CD8-positive, alpha-beta memory T cell (primary cell): ENCODE results near the gene FBLIM1. TPM values are rescaled to one million over a fixed set of nuclear protein-coding genes. Genes with fewer than 3 reads are reported as not detected.

ENCODE experiments used
- CTCF ChIA-PET: fragments of 350-600 bp; sonication (Branson Sonifier 250); formaldehyde crosslinking; loops from one replicate; lab custom pipeline; 2021; ENCODE audit warnings: antibody characterized with exemption; lab: Charles Lee
- POLR2A ChIA-PET: fragments of 350-600 bp; sonication (Branson Sonifier 250); formaldehyde crosslinking; loops from one replicate; lab custom pipeline; 2021; ENCODE audit warnings: antibody characterized with exemption; lab: Charles Lee
- DNase-seq, 5 donors: peaks; one replicate each; pipeline versions ENCODE4 v3.0.0 to v3.0.0-alpha.2; 2020 to 2022; ENCODE audit warnings: mixed read lengths in 1 of 5
- H3K27ac ChIP-seq: one replicate; pipeline ENCODE4 v1.7.0; 2013; ENCODE audit warnings: low read depth, mild to moderate bottlenecking, low read length, moderate library complexity
- H3K27me3 ChIP-seq: 2 replicates; pipeline ENCODE4 v1.7.0; 2013; ENCODE audit warnings: low read length, mild to moderate bottlenecking; ENCODE audit not compliant: insufficient read depth, poor library complexity, severe bottlenecking
- H3K36me3 ChIP-seq: 2 replicates; pipeline ENCODE4 v1.7.0; 2013; ENCODE audit warnings: mild to moderate bottlenecking, low read length, moderate library complexity; ENCODE audit not compliant: insufficient read depth
- H3K4me1 ChIP-seq: 2 replicates; pipeline ENCODE4 v1.7.0; 2013; ENCODE audit warnings: mild to moderate bottlenecking, low read length, moderate library complexity; ENCODE audit not compliant: insufficient read depth
- H3K4me3 ChIP-seq: 2 replicates; pipeline ENCODE4 v1.7.0; 2013; ENCODE audit warnings: mild to moderate bottlenecking, low read length
- H3K9me3 ChIP-seq: 2 replicates; pipeline ENCODE4 v1.7.0; 2013; ENCODE audit warnings: mild to moderate bottlenecking, low read length
- H3K27ac Mint-ChIP-seq, 8 donors: one replicate each; pipeline ENCODE4 v1.8.0; 2020 to 2021; ENCODE audit warnings: mixed read lengths in 8 of 8, mild to moderate bottlenecking in 6 of 8, inconsistent platforms in 3 of 8, moderate library complexity in 3 of 8
- H3K27me3 Mint-ChIP-seq, 2 donors: one replicate each; pipeline ENCODE4 v1.8.0; 2020 to 2021; ENCODE audit warnings: mixed read lengths in 2 of 2, mild to moderate bottlenecking in 1 of 2, moderate library complexity in 1 of 2
- H3K36me3 Mint-ChIP-seq, 3 donors: one replicate each; pipeline ENCODE4 v1.8.0; 2020 to 2021; ENCODE audit warnings: mixed read lengths in 3 of 3, inconsistent platforms in 1 of 3, mild to moderate bottlenecking in 1 of 3
- H3K4me1 Mint-ChIP-seq, 3 donors: one replicate each; pipeline ENCODE4 v1.8.0; 2020 to 2021; ENCODE audit warnings: mixed read lengths in 3 of 3, inconsistent platforms in 1 of 3, mild to moderate bottlenecking in 1 of 3
- H3K4me3 Mint-ChIP-seq, 7 donors: one replicate each; pipeline ENCODE4 v1.8.0; 2020 to 2021; ENCODE audit warnings: mixed read lengths in 7 of 7, mild to moderate bottlenecking in 6 of 7, moderate library complexity in 4 of 7, inconsistent platforms in 2 of 7
- H3K9me3 Mint-ChIP-seq, 5 donors: one replicate each; pipeline ENCODE4 v1.8.0; 2020 to 2022; ENCODE audit warnings: mixed read lengths in 5 of 5, mild to moderate bottlenecking in 3 of 5, moderate library complexity in 2 of 5, inconsistent platforms in 1 of 5
- polyA plus RNA-seq: library from polyadenylated mRNA; unstranded; fragments of 300-500 nt; fragmentation: Illumina TruSeq; gene quantifications from one replicate; pipeline ENCODE4 v1.2.3, GENCODE V29; 2021
- total RNA-seq, 2 experiments: library from RNA; stranded (reverse); gene quantifications; one replicate each; pipeline ENCODE4 v1.2.3, GENCODE V29; 2021

The FBLIM1 gene
- total and polyA plus RNA-seq, 3 experiments from 2014 or later, result not detected

- H3K36me3 Mint-ChIP-seq, result peaks cover 0 to 10% (median 0%) of the 10 kb centered on the region in 3 donors
- Histone ChIP-seq H3K9me3 (no peaks in the 10 kb centered on the region), H3K36me3 (no peaks in the 10 kb centered on the region), H3K27me3 (peaks cover 18% of the 10 kb centered on the region), H3K27ac (no peak overlapping the region), H3K4me1 (peaks cover 10% of the 10 kb centered on the region), H3K4me3 (no peak overlapping the region)
- H3K27me3 Mint-ChIP-seq, result peaks cover 21 to 42% of the 10 kb centered on the region in 2 donors
- CTCF ChIA-PET, result no interaction called here
- no peak for DNase-seq
- no peak overlapping the region for H3K27ac Mint-ChIP-seq
- H3K4me3 Mint-ChIP-seq, result no peak overlapping the region
- H3K9me3 Mint-ChIP-seq, result peaks cover 0 to 5% (median 0%) of the 10 kb centered on the region in 5 donors
- peaks cover 5 to 19% (median 11%) of the 10 kb centered on the region in 3 donors for H3K4me1 Mint-ChIP-seq
- POLR2A ChIA-PET, result interaction anchor here (0.6 kb wide), 1 partner anchor 60 kb away, joined by 3 read pairs; no protein-coding TSS in a partner anchor
Measured at GRCh38 chr1:15753776-15754175, 4.8 kb upstream of the FBLIM1 start.

DNA sequence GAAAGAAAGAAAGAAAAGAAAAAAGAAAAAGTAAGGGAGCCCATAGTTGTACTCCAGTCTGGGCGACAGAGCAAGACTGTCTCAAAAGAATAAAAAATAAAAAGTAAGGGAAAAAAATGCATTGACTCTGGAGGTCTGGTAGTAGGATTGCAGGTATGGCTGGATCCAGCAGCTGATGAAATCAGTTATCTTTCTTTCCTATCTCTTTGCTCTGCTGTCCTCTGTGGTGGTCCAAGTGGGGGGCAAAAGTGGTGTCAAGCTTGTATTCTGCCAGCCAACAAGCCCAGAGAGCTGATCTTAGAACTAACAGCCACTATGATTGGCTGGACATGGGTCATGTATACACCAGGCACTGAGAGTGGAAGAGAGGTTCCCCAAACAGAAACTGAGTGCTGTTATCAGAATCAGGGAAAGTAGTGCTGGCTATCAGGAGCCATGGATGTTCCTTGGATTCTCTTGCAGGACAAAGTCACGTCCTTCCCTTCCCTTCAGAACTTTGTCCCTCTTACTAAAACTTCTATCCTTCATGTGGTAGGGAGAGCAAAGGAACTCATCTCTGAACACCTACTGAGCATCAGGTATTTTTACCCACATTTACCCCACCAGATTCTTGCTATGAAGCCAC is 3.5 kb upstream of the FBLIM1 start:
- ChIA-PET CTCF (interaction anchor here (0.6 kb wide), 1 partner anchor 445 kb away, joined by 3 read pairs; no protein-coding TSS in a partner anchor), POLR2A (no interaction called here)
- peaks cover 0 to 5% (median 0%) of the 10 kb centered on the region in 5 donors for H3K9me3 Mint-ChIP-seq

GRCh38 chr1:15755646-15756040 is 3.0 kb upstream of the FBLIM1 start:
- H3K9me3 Mint-ChIP-seq, result peaks cover 0 to 5% (median 0%) of the 10 kb centered on the region in 5 donors
- H3K4me1 Mint-ChIP-seq, result peaks cover 5 to 24% (median 12%) of the 10 kb centered on the region in 3 donors
- no peaks in the 10 kb centered on the region for H3K36me3 ChIP-seq
- H3K36me3 Mint-ChIP-seq, result peaks cover 0 to 10% (median 0%) of the 10 kb centered on the region in 3 donors
- peaks cover 10% of the 10 kb centered on the region for H3K4me1 ChIP-seq
- no peak overlapping the region for H3K27ac Mint-ChIP-seq
- POLR2A ChIA-PET, result interaction anchor here (0.6 kb wide), 1 partner anchor 16 kb away, joined by 3 read pairs; no protein-coding TSS in a partner anchor
- no peak overlapping the region for H3K4me3 ChIP-seq
- no peaks in the 10 kb centered on the region for H3K9me3 ChIP-seq
- H3K4me3 Mint-ChIP-seq, result no peak overlapping the region
- H3K27me3 Mint-ChIP-seq, result peaks cover 28 to 49% of the 10 kb centered on the region in 2 donors
- no peak overlapping the region for H3K27ac ChIP-seq
- CTCF ChIA-PET, result interaction anchor here (0.6 kb wide), 1 partner anchor 444 kb away, joined by 3 read pairs; no protein-coding TSS in a partner anchor
- peaks cover 24% of the 10 kb centered on the region for H3K27me3 ChIP-seq
- DNase-seq, result no peak

More for the DNA sequence above, 3.5 kb upstream of the FBLIM1 start:
- Histone ChIP-seq H3K4me3 (no peak overlapping the region), H3K36me3 (no peaks in the 10 kb centered on the region), H3K9me3 (no peaks in the 10 kb centered on the region), H3K4me1 (peaks cover 10% of the 10 kb centered on the region), H3K27me3 (peaks cover 24% of the 10 kb centered on the region), H3K27ac (no peak overlapping the region)
- Mint-ChIP-seq H3K4me1 (peaks cover 5 to 24% (median 12%) of the 10 kb centered on the region in 3 donors), H3K36me3 (peaks cover 0 to 10% (median 0%) of the 10 kb centered on the region in 3 donors), H3K27ac (no peak overlapping the region), H3K4me3 (no peak overlapping the region), H3K27me3 (peaks cover 25 to 49% of the 10 kb centered on the region in 2 donors)
- DNase-seq, result no peak

DNA sequence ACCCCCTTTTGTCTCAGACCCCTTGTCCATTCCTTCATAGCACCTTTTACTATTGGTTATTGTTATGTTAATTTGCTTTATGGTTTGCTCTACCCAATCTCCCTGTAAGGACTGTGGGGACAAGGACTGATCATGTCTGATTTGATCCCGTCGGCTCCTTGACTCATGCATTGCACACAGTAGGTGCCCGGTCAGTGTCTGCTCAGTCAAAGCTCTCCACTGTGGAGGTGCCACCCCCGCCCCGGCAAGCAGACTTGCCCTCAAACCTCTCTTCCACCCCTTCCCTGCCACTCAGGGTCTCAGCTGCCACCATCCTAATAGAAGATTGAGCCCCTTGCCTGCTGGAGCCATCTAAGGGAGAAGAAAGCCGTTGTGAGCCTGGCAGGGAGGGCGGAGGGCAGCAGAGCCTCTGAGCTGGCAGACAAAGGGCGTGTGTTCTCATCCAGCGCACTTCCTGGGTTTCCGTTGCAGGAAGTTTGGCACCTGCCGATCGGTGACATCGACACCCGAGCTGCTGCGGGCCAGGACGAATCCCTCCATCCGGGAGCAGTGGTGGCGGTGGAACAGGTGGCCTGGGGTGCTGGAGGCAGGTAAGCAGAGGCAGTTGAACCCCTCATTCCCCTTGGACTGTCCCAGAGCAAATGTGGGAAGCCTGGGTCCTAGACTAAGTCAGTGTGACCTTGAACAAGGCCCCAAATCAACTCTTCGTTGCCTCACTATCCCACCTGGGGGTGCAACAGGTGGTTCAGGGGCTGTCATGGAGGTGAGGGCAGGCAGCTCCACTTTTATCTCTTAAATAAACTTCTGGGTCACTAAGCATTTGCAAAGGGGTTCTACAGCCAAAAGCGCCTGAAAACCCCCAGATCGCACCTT is 2.2 kb upstream of the FBLIM1 start:
- H3K4me1 ChIP-seq, result peaks cover 10% of the 10 kb centered on the region
- peak overlapping the region in 2 of 8 donors; percentile 34 to 89 for H3K27ac Mint-ChIP-seq
- H3K36me3 ChIP-seq, result no peaks in the 10 kb centered on the region
- H3K36me3 Mint-ChIP-seq, result peaks cover 0 to 10% (median 0%) of the 10 kb centered on the region in 3 donors
- H3K4me1 Mint-ChIP-seq, result peaks cover 5 to 24% (median 12%) of the 10 kb centered on the region in 3 donors
- H3K4me3 ChIP-seq, result no peak overlapping the region
- H3K9me3 Mint-ChIP-seq, result peaks cover 0 to 5% (median 0%) of the 10 kb centered on the region in 5 donors
- no peaks in the 10 kb centered on the region for H3K9me3 ChIP-seq
- POLR2A ChIA-PET, result interaction anchor here (0.6 kb wide), 1 partner anchor 15 kb away, joined by 3 read pairs; no protein-coding TSS in a partner anchor
- H3K4me3 Mint-ChIP-seq, result peak overlapping the region in 2 of 7 donors; percentile 10 to 25
- CTCF ChIA-PET, result no interaction called here
- H3K27me3 ChIP-seq, result peaks cover 24% of the 10 kb centered on the region
- no peak for DNase-seq
- H3K27ac ChIP-seq, result no peak overlapping the region
- H3K27me3 Mint-ChIP-seq, result peaks cover 28 to 54% of the 10 kb centered on the region in 2 donors

DNA sequence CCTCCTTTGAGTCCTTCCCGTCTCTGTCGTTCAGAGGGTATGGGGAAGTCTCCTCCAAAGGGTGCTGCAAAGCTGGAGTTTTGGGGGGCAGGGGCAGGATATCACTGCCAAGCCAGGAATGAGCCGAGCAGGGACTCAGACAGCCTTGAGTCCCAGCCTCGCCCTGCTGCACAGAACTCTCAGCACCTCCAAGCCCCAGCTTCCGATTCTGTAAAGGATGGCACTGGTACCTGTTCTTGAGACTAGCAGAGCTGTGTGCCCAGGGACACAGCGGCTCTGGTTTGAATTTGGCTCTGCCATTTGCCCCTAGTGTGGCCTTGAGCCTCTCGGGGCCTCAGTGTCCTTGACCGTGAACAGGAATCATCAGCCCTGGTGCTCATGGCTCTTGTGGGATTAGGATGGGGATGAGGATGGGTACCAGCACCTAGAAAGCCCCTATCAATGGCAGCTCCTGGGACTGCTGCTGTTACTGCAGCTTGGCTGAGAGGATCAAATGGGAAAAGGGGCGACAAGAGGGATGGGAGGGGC is 1.5 kb upstream of the FBLIM1 start:
- Mint-ChIP-seq H3K27me3 (peaks cover 29 to 55% of the 10 kb centered on the region in 2 donors), H3K4me3 (peak overlapping the region in 3 of 7 donors; percentile 23 to 63 (median 40)), H3K36me3 (peaks cover 0 to 10% (median 0%) of the 10 kb centered on the region in 3 donors), H3K9me3 (peaks cover 0 to 5% (median 0%) of the 10 kb centered on the region in 5 donors), H3K27ac (peak overlapping the region in 1 of 8 donors; percentile 19), H3K4me1 (peaks cover 5 to 24% (median 12%) of the 10 kb centered on the region in 3 donors)
- no peak for DNase-seq
- no peak overlapping the region for H3K4me3 ChIP-seq
- ChIA-PET CTCF (no interaction called here), POLR2A (no interaction called here)
- no peaks in the 10 kb centered on the region for H3K9me3 ChIP-seq
- H3K4me1 ChIP-seq, result peaks cover 10% of the 10 kb centered on the region
- H3K36me3 ChIP-seq, result no peaks in the 10 kb centered on the region
- H3K27ac ChIP-seq, result no peak overlapping the region
- peaks cover 24% of the 10 kb centered on the region for H3K27me3 ChIP-seq

GRCh38 chr1:15757575-15758342 is 836 bp upstream of the FBLIM1 start:
- Mint-ChIP-seq H3K36me3 (peaks cover 0 to 10% (median 0%) of the 10 kb centered on the region in 3 donors), H3K4me1 (peaks cover 5 to 24% (median 12%) of the 10 kb centered on the region in 3 donors), H3K27ac (peak overlapping the region in 2 of 8 donors; percentile 38 to 43), H3K9me3 (peaks cover 0 to 5% (median 0%) of the 10 kb centered on the region in 5 donors), H3K4me3 (peak overlapping the region; percentile 26 to 76 (median 69)), H3K27me3 (peaks cover 35 to 58% of the 10 kb centered on the region in 2 donors)
- no peak overlapping the region for H3K4me3 ChIP-seq
- DNase-seq, result no peak
- no peaks in the 10 kb centered on the region for H3K36me3 ChIP-seq
- H3K27ac ChIP-seq, result no peak overlapping the region
- ChIA-PET POLR2A (no interaction called here), CTCF (no interaction called here)
- H3K9me3 ChIP-seq, result no peaks in the 10 kb centered on the region
- H3K4me1 ChIP-seq, result peaks cover 10% of the 10 kb centered on the region
- peaks cover 24% of the 10 kb centered on the region for H3K27me3 ChIP-seq
